Measurements from ENCODE around the gene RDH13.

GRCh38 chr19:55071129-55071502, 8.2 kb upstream of the RDH13 start:
- no peak for TF ChIP-seq CTCF (IDR thresholded peaks at IDR 0.05; ENCODE audit: low read depth, low read length, missing input control)
- TF ChIP-seq NR2F2 (IDR thresholded peaks at IDR 0.05), result no peak
- TF ChIP-seq HNF4A (conservative IDR thresholded peaks at IDR 0.05), result no peak
- TF ChIP-seq RAD21 (IDR thresholded peaks at IDR 0.05), result no peak
- no peak for TF ChIP-seq YY1 (IDR thresholded peaks at IDR 0.05)
- no peak for TF ChIP-seq TAF1 (conservative IDR thresholded peaks at IDR 0.05)
- no peak for TF ChIP-seq REST (IDR thresholded peaks at IDR 0.05)
- TF ChIP-seq MAX (IDR thresholded peaks at IDR 0.05), result no peak
- no peak for TF ChIP-seq JUND (IDR thresholded peaks at IDR 0.05)
- TF ChIP-seq GABPA (IDR thresholded peaks at IDR 0.05 in 1 of 2, conservative IDR thresholded peaks at IDR 0.05 in 1 of 2), result no peak
